HEK293 (cell line): ENCODE results near the gene COL18A1.

Experiments used
- CTCF ChIA-PET: fragments of 350-600 bp; formaldehyde crosslinking; extraction: SDS; loops from one replicate; lab custom pipeline; 2021; ENCODE audit warnings: antibody characterized with exemption; lab: Yijun Ruan, JAX
- POLR2A ChIA-PET: fragments of 300-600 bp; formaldehyde crosslinking; extraction: SDS; loops from one replicate; lab custom pipeline; 2020; ENCODE audit warnings: antibody characterized with exemption, inconsistent platforms; lab: Yijun Ruan, JAX
- H3K27ac ChIP-seq: fragments of 200-500 bp; sonication (Bioruptor generic); 2 replicates; pipeline ENCODE4 v1.5.1; 2014; ENCODE audit warnings: low read depth, low read length, control low read depth, inconsistent platforms; ENCODE audit errors: extremely low read depth
- H3K36me3 ChIP-seq, 2 experiments: fragments of 200-500 bp in 1 of 2; sonication (Bioruptor generic) in 1 of 2; 1 replicate in 1 of 2; 2 replicates in 1 of 2; pipeline ENCODE4 v1.5.1; 2014 to 2017; ENCODE audit warnings: inconsistent platforms in 2 of 2, low read length in 2 of 2; ENCODE audit not compliant: control insufficient read depth in 2 of 2, insufficient read depth in 1 of 2
- H3K4me1 ChIP-seq: fragments of 200-500 bp; sonication (Bioruptor generic); 2 replicates; pipeline ENCODE4 v1.5.1; 2014; ENCODE audit warnings: mild to moderate bottlenecking, low read length, inconsistent platforms; ENCODE audit not compliant: control insufficient read depth, insufficient read depth
- H3K4me3 ChIP-seq: 2 replicates; pipeline ENCODE4 v1.5.1; 2011; ENCODE audit warnings: low read depth, mild to moderate bottlenecking, control low read depth, low read length, moderate library complexity
- H3K9me3 ChIP-seq: fragments of 200-500 bp; sonication (Bioruptor generic); 2 replicates; pipeline ENCODE4 v1.5.1; 2014; ENCODE audit warnings: low read depth, low read length, inconsistent platforms; ENCODE audit not compliant: control insufficient read depth, insufficient read depth
- GLI2 ChIP-seq: fragments of 450-650 bp; formaldehyde crosslinking; IDR thresholded peaks from 2 replicates; pipeline ENCODE4; 2017; ENCODE audit warnings: missing biosample characterization, missing genetic modification characterization, low read depth, borderline replicate concordance
- GLIS1 ChIP-seq: fragments of 450-650 bp; formaldehyde crosslinking; IDR thresholded peaks from 2 replicates; pipeline ENCODE4 v1.5.1; 2016; ENCODE audit warnings: missing biosample characterization, missing genetic modification characterization
- GLIS2 ChIP-seq: fragments of 450-650 bp; formaldehyde crosslinking; IDR thresholded peaks from 2 replicates; pipeline ENCODE4 v1.5.1; 2016; ENCODE audit warnings: missing biosample characterization, missing genetic modification characterization
- HOXD13 ChIP-seq: sonication (generic); formaldehyde crosslinking; IDR thresholded peaks from 2 replicates; pipeline ENCODE4 v1.8.0; 2022; ENCODE audit warnings: missing genetic modification reagents, borderline replicate concordance
- KLF10 ChIP-seq: fragments of 450-650 bp; IDR thresholded peaks from 2 replicates; pipeline ENCODE4 v1.5.1; 2018; ENCODE audit warnings: missing biosample characterization, mild to moderate bottlenecking, missing genetic modification characterization
- KLF16 ChIP-seq: fragments of 450-650 bp; formaldehyde crosslinking; IDR thresholded peaks from 2 replicates; pipeline ENCODE4 v1.5.1; 2017; ENCODE audit warnings: missing biosample characterization, missing genetic modification characterization
- REPIN1 ChIP-seq: fragments of 450-650 bp; formaldehyde crosslinking; IDR thresholded peaks from 2 replicates; pipeline ENCODE4 v1.5.1; 2017; ENCODE audit warnings: missing biosample characterization, missing genetic modification characterization, low read depth
- SETDB1 ChIP-seq: IDR thresholded peaks from one replicate; pipeline ENCODE4 v1.6.1; 2017; ENCODE audit warnings: mild to moderate bottlenecking, low read length, moderate library complexity, mixed read lengths; ENCODE audit not compliant: insufficient read length
- SP7 ChIP-seq: fragments of 450-650 bp; formaldehyde crosslinking; IDR thresholded peaks from 2 replicates; pipeline ENCODE4 v1.5.1; 2016; ENCODE audit warnings: missing biosample characterization, missing genetic modification characterization
- ZNF112 ChIP-seq: fragments of 450-650 bp; formaldehyde crosslinking; IDR thresholded peaks from 2 replicates; pipeline ENCODE4 v1.5.0; 2017; ENCODE audit warnings: missing biosample characterization, missing genetic modification characterization
- ZNF114 ChIP-seq: fragments of 450-650 bp; formaldehyde crosslinking; IDR thresholded peaks from 2 replicates; pipeline ENCODE4 v1.5.0; 2017; ENCODE audit warnings: missing biosample characterization, missing genetic modification characterization
- ZNF366 ChIP-seq: fragments of 450-650 bp; formaldehyde crosslinking; conservative IDR thresholded peaks from 2 replicates; pipeline ENCODE4 v1.5.1; 2016; ENCODE audit warnings: missing biosample characterization, missing genetic modification characterization
- ZNF391 ChIP-seq: fragments of 450-650 bp; formaldehyde crosslinking; IDR thresholded peaks from 2 replicates; pipeline ENCODE4 v1.5.1; 2016; ENCODE audit warnings: low read depth, missing biosample characterization, missing genetic modification characterization, borderline replicate concordance
- ZNF530 ChIP-seq: fragments of 450-650 bp; formaldehyde crosslinking; IDR thresholded peaks from 2 replicates; pipeline ENCODE4 v1.5.1; 2016; ENCODE audit warnings: low read depth, missing biosample characterization, missing genetic modification characterization
- ZNF549 ChIP-seq: fragments of 450-650 bp; IDR thresholded peaks from 2 replicates; pipeline ENCODE4 v1.5.1; 2018; ENCODE audit warnings: missing biosample characterization, missing genetic modification characterization, mild to moderate bottlenecking, inconsistent platforms, moderate library complexity
- ZNF654 ChIP-seq: fragments of 450-650 bp; formaldehyde crosslinking; IDR thresholded peaks from 2 replicates; pipeline ENCODE4 v1.5.1; 2016; ENCODE audit warnings: low read depth, missing biosample characterization, missing genetic modification characterization
- TF ChIP-seq, protein P1 (sequence below): fragments of 450-650 bp; formaldehyde crosslinking; IDR thresholded peaks from 2 replicates; pipeline ENCODE4 v1.5.1; 2016; ENCODE audit warnings: missing biosample characterization, missing genetic modification characterization, borderline replicate concordance
- TF ChIP-seq, protein P2 (sequence below): fragments of 450-650 bp; formaldehyde crosslinking; IDR thresholded peaks from 2 replicates; pipeline ENCODE4 v1.5.1; 2017; ENCODE audit warnings: missing biosample characterization, missing genetic modification characterization
- TF ChIP-seq, protein P3 (sequence below): fragments of 450-650 bp; formaldehyde crosslinking; IDR thresholded peaks from 2 replicates; pipeline ENCODE4 v1.5.1; 2016; ENCODE audit warnings: missing biosample characterization, missing genetic modification characterization
- TF ChIP-seq, protein P4 (sequence below): fragments of 450-650 bp; formaldehyde crosslinking; IDR thresholded peaks from 2 replicates; pipeline ENCODE4 v1.5.1; 2016; ENCODE audit warnings: missing biosample characterization, missing genetic modification characterization
- TF ChIP-seq, protein P5 (sequence below): fragments of 450-650 bp; formaldehyde crosslinking; conservative IDR thresholded peaks from 2 replicates; pipeline ENCODE4 v1.5.1; 2016; ENCODE audit warnings: low read depth, missing biosample characterization, missing genetic modification characterization

Gene COL18A1

GRCh38 chr21:45371655-45372054, 33.3 kb upstream of the COL18A1 start:
- Histone ChIP-seq H3K36me3 (no peaks in the 10 kb centered on the region), H3K27ac (no peak overlapping the region), H3K4me3 (no peak overlapping the region), H3K4me1 (no peaks in the 10 kb centered on the region), H3K9me3 (no peaks in the 10 kb centered on the region)
- CTCF ChIA-PET: no interaction called here
- TF ChIP-seq GLIS2 (tag by site-specific recombination) (no peak), SP7 (tag by site-specific recombination) (no peak), GLIS1 (tag by site-specific recombination) (no peak), KLF10 (no peak), ZNF114 (tag by site-specific recombination) (no peak), ZNF654 (no peak), ZNF366 (no peak), HOXD13 (CRISPR knock-in tag) (no peak), ZNF549 (tag by site-specific recombination) (no peak), ZNF391 (tag by site-specific recombination) (no peak), KLF16 (tag by site-specific recombination) (no peak), REPIN1 (no peak)
- TF ChIP-seq, protein P1, sequence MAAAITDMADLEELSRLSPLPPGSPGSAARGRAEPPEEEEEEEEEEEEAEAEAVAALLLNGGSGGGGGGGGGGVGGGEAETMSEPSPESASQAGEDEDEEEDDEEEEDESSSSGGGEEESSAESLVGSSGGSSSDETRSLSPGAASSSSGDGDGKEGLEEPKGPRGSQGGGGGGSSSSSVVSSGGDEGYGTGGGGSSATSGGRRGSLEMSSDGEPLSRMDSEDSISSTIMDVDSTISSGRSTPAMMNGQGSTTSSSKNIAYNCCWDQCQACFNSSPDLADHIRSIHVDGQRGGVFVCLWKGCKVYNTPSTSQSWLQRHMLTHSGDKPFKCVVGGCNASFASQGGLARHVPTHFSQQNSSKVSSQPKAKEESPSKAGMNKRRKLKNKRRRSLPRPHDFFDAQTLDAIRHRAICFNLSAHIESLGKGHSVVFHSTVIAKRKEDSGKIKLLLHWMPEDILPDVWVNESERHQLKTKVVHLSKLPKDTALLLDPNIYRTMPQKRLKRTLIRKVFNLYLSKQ: no peak
- TF ChIP-seq, protein P2, sequence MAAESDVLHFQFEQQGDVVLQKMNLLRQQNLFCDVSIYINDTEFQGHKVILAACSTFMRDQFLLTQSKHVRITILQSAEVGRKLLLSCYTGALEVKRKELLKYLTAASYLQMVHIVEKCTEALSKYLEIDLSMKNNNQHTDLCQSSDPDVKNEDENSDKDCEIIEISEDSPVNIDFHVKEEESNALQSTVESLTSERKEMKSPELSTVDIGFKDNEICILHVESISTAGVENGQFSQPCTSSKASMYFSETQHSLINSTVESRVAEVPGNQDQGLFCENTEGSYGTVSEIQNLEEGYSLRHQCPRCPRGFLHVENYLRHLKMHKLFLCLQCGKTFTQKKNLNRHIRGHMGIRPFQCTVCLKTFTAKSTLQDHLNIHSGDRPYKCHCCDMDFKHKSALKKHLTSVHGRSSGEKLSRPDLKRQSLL: no peak
- TF ChIP-seq, protein P3, sequence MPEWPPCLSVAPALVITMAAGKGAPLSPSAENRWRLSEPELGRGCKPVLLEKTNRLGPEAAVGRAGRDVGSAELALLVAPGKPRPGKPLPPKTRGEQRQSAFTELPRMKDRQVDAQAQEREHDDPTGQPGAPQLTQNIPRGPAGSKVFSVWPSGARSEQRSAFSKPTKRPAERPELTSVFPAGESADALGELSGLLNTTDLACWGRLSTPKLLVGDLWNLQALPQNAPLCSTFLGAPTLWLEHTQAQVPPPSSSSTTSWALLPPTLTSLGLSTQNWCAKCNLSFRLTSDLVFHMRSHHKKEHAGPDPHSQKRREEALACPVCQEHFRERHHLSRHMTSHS (tag by site-specific recombination): no peak
- POLR2A ChIA-PET: no interaction called here

GRCh38 chr21:45372732-45373355, 32.1 kb upstream of the COL18A1 start:
- CTCF ChIA-PET: interaction anchor here (0.5 to 0.6 kb wide), 2 partner anchors 10 to 16 kb away, joined by 3 to 4 read pairs; no protein-coding TSS in a partner anchor
- Histone ChIP-seq H3K4me1 (no peaks in the 10 kb centered on the region), H3K27ac (no peak overlapping the region), H3K36me3 (no peaks in the 10 kb centered on the region), H3K4me3 (no peak overlapping the region), H3K9me3 (no peaks in the 10 kb centered on the region)
- TF ChIP-seq, protein P4, sequence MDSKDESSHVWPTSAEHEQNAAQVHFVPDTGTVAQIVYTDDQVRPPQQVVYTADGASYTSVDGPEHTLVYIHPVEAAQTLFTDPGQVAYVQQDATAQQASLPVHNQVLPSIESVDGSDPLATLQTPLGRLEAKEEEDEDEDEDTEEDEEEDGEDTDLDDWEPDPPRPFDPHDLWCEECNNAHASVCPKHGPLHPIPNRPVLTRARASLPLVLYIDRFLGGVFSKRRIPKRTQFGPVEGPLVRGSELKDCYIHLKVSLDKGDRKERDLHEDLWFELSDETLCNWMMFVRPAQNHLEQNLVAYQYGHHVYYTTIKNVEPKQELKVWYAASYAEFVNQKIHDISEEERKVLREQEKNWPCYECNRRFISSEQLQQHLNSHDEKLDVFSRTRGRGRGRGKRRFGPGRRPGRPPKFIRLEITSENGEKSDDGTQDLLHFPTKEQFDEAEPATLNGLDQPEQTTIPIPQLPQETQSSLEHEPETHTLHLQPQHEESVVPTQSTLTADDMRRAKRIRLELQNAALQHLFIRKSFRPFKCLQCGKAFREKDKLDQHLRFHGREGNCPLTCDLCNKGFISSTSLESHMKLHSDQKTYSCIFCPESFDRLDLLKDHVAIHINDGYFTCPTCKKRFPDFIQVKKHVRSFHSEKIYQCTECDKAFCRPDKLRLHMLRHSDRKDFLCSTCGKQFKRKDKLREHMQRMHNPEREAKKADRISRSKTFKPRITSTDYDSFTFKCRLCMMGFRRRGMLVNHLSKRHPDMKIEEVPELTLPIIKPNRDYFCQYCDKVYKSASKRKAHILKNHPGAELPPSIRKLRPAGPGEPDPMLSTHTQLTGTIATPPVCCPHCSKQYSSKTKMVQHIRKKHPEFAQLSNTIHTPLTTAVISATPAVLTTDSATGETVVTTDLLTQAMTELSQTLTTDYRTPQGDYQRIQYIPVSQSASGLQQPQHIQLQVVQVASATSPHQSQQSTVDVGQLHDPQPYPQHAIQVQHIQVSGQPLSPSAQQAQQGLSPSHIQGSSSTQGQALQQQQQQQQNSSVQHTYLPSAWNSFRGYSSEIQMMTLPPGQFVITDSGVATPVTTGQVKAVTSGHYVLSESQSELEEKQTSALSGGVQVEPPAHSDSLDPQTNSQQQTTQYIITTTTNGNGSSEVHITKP (tag by site-specific recombination): peak; percentile 60
- TF ChIP-seq, protein P5, sequence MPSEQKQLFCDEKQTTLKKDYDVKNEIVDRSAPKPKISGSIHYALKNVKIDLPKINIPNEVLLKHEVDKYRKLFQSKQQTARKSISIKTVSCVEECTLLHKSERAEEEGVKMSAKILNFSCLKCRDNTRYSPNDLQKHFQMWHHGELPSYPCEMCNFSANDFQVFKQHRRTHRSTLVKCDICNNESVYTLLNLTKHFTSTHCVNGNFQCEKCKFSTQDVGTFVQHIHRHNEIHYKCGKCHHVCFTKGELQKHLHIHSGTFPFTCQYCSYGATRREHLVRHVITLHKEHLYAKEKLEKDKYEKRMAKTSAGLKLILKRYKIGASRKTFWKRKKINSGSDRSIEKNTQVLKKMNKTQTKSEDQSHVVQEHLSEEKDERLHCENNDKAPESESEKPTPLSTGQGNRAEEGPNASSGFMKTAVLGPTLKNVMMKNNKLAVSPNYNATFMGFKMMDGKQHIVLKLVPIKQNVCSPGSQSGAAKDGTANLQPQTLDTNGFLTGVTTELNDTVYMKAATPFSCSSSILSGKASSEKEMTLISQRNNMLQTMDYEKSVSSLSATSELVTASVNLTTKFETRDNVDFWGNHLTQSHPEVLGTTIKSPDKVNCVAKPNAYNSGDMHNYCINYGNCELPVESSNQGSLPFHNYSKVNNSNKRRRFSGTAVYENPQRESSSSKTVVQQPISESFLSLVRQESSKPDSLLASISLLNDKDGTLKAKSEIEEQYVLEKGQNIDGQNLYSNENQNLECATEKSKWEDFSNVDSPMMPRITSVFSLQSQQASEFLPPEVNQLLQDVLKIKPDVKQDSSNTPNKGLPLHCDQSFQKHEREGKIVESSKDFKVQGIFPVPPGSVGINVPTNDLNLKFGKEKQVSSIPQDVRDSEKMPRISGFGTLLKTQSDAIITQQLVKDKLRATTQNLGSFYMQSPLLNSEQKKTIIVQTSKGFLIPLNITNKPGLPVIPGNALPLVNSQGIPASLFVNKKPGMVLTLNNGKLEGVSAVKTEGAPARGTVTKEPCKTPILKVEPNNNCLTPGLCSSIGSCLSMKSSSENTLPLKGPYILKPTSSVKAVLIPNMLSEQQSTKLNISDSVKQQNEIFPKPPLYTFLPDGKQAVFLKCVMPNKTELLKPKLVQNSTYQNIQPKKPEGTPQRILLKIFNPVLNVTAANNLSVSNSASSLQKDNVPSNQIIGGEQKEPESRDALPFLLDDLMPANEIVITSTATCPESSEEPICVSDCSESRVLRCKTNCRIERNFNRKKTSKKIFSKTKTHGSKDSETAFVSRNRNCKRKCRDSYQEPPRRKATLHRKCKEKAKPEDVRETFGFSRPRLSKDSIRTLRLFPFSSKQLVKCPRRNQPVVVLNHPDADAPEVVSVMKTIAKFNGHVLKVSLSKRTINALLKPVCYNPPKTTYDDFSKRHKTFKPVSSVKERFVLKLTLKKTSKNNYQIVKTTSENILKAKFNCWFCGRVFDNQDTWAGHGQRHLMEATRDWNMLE: no peak
- TF ChIP-seq SETDB1 (peak; percentile 30), ZNF112 (tag by site-specific recombination) (no peak), ZNF530 (tag by site-specific recombination) (no peak), HOXD13 (CRISPR knock-in tag) (no peak), GLI2 (no peak)
- TF ChIP-seq, protein P3 (tag by site-specific recombination): no peak
- POLR2A ChIA-PET: interaction anchor here (1.0 kb wide), 1 partner anchor 14 kb away, joined by 3 read pairs; no protein-coding TSS in a partner anchor
